Right atrium auricular region (tissue), 2 donors: ENCODE measurements around the gene DIAPH1. TPM values are rescaled to one million over a fixed set of nuclear protein-coding genes. Genes with fewer than 3 reads are reported as not detected.

Source experiments
- DNase-seq: peaks from one replicate; pipeline ENCODE4 v3.0.0-alpha.2; 2019; ENCODE audit warnings: low spot score
- H3K27ac ChIP-seq, 2 donors: fragments of 200-600 bp; sonication (generic); 1 replicate in 1 of 2; 2 replicates in 1 of 2; pipeline ENCODE4 v1.5.1; 2016 to 2019
- H3K27me3 ChIP-seq, 2 donors: fragments of 200-600 bp; sonication (generic); one replicate each; pipeline versions ENCODE4 v1.5.1 to v1.6.0; 2017 to 2019
- H3K36me3 ChIP-seq: fragments of 200-600 bp; sonication (generic); one replicate; pipeline ENCODE4 v1.5.1; 2016
- H3K4me1 ChIP-seq, 2 donors: fragments of 200-600 bp; sonication (generic); one replicate each; pipeline versions ENCODE4 v1.5.1 to v1.6.0; 2017 to 2019
- H3K4me3 ChIP-seq, 2 donors: fragments of 200-600 bp; sonication (generic); 1 replicate in 1 of 2; 2 replicates in 1 of 2; pipeline ENCODE4 v1.5.1; 2017 to 2019; ENCODE audit warnings: mild to moderate bottlenecking in 1 of 2, moderate library complexity in 1 of 2
- H3K9me3 ChIP-seq, 2 donors: fragments of 200-600 bp; sonication (generic); one replicate each; pipeline ENCODE4 v1.5.1; 2019
- total RNA-seq, 2 donors: library from RNA; depleted of rRNA; stranded (reverse); fragments of >200 nt; gene quantifications; one replicate each; pipeline ENCODE4 v1.1.0, GENCODE V29; 2016
- TF ChIP-seq, protein P1 (sequence below), 2 donors: fragments of 200-600 bp; sonication (generic); IDR thresholded peaks; one replicate each; pipeline ENCODE4 v1.5.1; 2019; ENCODE audit warnings: antibody characterized with exemption in 2 of 2

Gene DIAPH1
- total RNA-seq, 2 donors from 2014 or later, result 18.7 to 82.7 TPM

DNA sequence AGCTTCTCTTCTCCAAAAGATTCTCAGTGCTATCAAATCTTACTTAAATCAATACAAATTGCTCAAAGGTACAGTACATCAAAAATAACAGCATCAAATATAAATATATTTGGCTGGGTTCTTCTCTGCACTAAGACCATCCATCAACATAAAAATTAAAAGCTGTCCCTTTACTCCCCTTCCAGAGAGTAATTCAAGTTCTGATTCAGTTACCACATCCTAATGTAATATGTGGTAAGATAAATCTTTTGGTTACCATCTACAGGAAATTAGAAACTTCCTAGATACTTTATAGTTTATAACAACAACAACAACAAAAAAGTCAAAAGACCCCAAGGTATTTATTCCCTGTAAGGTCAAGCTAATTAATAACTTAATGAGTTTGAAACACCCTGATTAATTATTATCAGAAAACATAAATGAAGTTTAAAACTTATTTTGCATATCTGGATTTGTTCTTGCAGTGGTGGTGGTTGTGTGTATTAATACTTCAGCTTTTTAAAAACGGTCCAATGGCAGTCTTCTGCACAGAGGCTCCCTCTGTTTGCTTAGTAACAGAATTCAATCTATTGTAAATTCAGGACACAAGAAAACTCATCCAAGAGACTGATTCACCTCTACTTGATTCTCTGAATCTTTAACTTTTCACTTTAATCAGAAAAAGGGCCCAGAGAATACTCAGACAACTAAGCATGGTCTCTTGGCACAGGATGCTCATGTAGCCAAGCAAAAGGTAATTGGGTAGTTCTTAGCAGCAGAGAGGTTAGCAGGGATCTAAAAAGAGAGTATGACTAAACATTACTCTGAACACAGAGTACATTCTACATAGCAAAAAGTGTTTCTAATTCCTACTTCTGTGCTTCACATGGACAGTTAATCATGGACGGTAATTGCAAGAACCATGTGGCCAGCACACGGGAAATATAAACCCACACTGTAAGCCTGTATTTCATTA, 20.1 kb downstream of the DIAPH1 start:
- H3K4me1 ChIP-seq, result peaks cover 0 to 37% of the 10 kb centered on the region in 2 donors
- H3K36me3 ChIP-seq, result no peaks in the 10 kb centered on the region
- peak overlapping the region; percentile 37 to 79 for H3K27ac ChIP-seq
- DNase-seq, result no peak
- no peak overlapping the region for H3K4me3 ChIP-seq
- H3K27me3 ChIP-seq, result no peaks in the 10 kb centered on the region
- no peaks in the 10 kb centered on the region for H3K9me3 ChIP-seq
- TF ChIP-seq, protein P1, sequence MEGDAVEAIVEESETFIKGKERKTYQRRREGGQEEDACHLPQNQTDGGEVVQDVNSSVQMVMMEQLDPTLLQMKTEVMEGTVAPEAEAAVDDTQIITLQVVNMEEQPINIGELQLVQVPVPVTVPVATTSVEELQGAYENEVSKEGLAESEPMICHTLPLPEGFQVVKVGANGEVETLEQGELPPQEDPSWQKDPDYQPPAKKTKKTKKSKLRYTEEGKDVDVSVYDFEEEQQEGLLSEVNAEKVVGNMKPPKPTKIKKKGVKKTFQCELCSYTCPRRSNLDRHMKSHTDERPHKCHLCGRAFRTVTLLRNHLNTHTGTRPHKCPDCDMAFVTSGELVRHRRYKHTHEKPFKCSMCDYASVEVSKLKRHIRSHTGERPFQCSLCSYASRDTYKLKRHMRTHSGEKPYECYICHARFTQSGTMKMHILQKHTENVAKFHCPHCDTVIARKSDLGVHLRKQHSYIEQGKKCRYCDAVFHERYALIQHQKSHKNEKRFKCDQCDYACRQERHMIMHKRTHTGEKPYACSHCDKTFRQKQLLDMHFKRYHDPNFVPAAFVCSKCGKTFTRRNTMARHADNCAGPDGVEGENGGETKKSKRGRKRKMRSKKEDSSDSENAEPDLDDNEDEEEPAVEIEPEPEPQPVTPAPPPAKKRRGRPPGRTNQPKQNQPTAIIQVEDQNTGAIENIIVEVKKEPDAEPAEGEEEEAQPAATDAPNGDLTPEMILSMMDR (IDR thresholded peaks at IDR 0.05), result no peak

DNA sequence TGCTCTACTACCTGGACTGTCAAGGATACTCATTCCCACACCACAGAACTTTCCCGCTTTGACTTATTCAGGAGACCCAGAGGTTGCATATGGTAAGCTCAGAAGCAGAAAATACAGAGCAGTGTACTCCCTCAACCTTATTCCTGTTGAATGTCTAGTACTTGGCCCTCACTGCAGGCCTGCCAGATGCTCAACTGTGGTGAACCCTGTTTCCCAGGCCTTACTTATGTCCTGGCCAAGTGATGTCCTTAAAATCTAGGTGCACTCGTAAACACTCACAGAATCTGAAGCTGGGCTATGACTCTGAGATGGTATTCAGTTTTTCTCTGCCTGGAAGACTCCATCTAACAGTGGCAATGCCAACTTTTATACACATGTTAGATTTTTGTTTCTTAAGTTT, 21.0 kb downstream of the DIAPH1 start:
- H3K4me3 ChIP-seq, result no peak overlapping the region
- H3K27me3 ChIP-seq, result no peaks in the 10 kb centered on the region
- no peaks in the 10 kb centered on the region for H3K9me3 ChIP-seq
- no peaks in the 10 kb centered on the region for H3K36me3 ChIP-seq
- DNase-seq, result no peak
- peaks cover 0 to 29% of the 10 kb centered on the region in 2 donors for H3K4me1 ChIP-seq
- TF ChIP-seq, protein P1 (IDR thresholded peaks at IDR 0.05), result no peak
- H3K27ac ChIP-seq, result peak overlapping the region in 1 of 2 donors; percentile 79

DNA sequence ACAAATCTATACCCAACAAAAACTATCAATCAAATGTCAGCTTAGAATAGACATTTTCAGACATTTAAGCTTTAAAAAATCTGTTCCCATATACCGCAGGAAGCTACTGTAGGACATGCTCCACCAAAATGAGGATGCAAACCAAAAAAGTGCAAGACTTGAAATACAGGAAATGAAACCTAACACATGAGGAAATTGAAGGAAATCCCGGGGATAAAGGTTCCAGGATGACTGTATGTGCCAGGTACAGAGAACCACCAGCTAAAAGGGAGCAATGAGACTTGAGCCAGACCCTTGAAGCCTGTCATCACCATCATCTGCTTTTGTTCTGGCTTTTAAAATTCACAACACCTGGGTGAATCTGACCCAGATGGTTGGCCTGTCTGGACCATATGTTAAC, 21.4 kb downstream of the DIAPH1 start:
- no peak for DNase-seq
- Histone ChIP-seq H3K4me3 (no peak overlapping the region), H3K27me3 (no peaks in the 10 kb centered on the region), H3K4me1 (peaks cover 0 to 29% of the 10 kb centered on the region in 2 donors), H3K27ac (peak overlapping the region in 1 of 2 donors; percentile 79), H3K9me3 (no peaks in the 10 kb centered on the region), H3K36me3 (no peaks in the 10 kb centered on the region)
- TF ChIP-seq, protein P1 (IDR thresholded peaks at IDR 0.05), result no peak

DNA sequence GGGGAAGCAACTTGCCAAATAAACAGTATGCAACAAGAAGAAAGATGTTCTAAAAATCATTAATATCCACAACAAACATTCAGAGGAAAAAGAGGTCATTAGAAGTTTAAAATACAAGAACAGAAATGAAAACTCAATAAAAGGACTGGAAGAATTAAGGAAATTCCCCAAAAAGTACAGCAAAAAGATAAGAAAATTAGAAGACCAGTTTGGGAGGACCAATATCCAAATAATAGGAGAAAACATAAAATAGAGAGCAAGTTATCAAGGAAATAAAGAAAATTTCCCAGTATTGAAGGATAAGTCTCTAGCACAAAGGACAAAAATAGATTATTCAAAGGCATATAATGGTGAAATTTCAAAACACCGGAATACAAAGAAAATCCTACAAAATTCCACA, 21.9 kb downstream of the DIAPH1 start:
- TF ChIP-seq, protein P1 (IDR thresholded peaks at IDR 0.05), result no peak
- Histone ChIP-seq H3K4me1 (peaks cover 0 to 29% of the 10 kb centered on the region in 2 donors), H3K36me3 (no peaks in the 10 kb centered on the region), H3K27me3 (no peaks in the 10 kb centered on the region), H3K4me3 (no peak overlapping the region), H3K9me3 (no peaks in the 10 kb centered on the region), H3K27ac (no peak overlapping the region)
- DNase-seq, result no peak

DNA sequence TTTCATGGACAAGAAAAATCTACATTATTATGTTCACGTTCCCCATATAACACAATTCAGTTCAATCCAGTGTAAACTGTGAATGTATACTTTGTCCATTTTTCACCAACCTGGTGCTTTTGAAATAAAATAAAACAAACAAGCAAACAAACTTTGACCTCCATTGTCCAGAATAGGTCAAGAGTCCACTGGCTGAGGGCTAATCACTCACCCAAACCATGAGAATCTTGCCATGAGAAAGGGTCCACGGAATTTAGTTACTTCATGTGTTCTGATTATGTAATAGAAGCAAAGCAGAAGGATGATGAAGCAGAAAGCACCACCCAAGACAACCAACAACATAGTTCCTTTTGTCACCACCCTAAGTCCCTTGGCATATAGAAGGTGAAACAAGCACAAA, 28.7 kb downstream of the DIAPH1 start:
- Histone ChIP-seq H3K27ac (no peak overlapping the region), H3K36me3 (peaks cover 19% of the 10 kb centered on the region), H3K9me3 (no peaks in the 10 kb centered on the region), H3K4me1 (no peaks in the 10 kb centered on the region), H3K27me3 (no peaks in the 10 kb centered on the region), H3K4me3 (no peak overlapping the region)
- TF ChIP-seq, protein P1 (IDR thresholded peaks at IDR 0.05), result no peak
- DNase-seq, result no peak
